Stimulated activated CD8-positive, alpha-beta memory T cell treated with anti-CD3 and anti-CD28 coated beads, Interleukin-7, amount 100 ng/mL, for 1 hour (primary cell): ENCODE measurements around the gene PCYT1B.
"Not testable (repeated sequence)": the region's sequence is repeated elsewhere in the genome, so short reads cannot be mapped to it uniquely, and the experiment has no call there.

ENCODE experiments used
- DNase-seq, 2 donors: peaks; one replicate each; pipeline ENCODE4 v3.0.0-alpha.2; 2020; ENCODE audit warnings: low read depth in 2 of 2

PCYT1B gene

GRCh38 chrX:24646006-24646405, 1.1 kb downstream of the PCYT1B start:
- DNase-seq: no peak

- no peak for DNase-seq
These were observed 4.0 kb downstream of the PCYT1B start for GRCh38 chrX:24643116-24643515.

GRCh38 chrX:24629701-24630100, 17.4 kb downstream of the PCYT1B start:
- DNase-seq: no peak

GRCh38 chrX:24619647-24620046, 27.5 kb downstream of the PCYT1B start:
- no peak for DNase-seq

GRCh38 chrX:24610516-24610915, 36.6 kb downstream of the PCYT1B start:
- no peak for DNase-seq

GRCh38 chrX:24607616-24608015, 39.5 kb downstream of the PCYT1B start:
- DNase-seq: no peak

- DNase-seq: not testable (repeated sequence)
These were observed 41.2 kb downstream of the PCYT1B start for GRCh38 chrX:24605941-24606340.

- no peak for DNase-seq
These were observed 44.0 kb downstream of the PCYT1B start for GRCh38 chrX:24603191-24603590.

- no peak for DNase-seq
These were observed 45.3 kb downstream of the PCYT1B start for GRCh38 chrX:24601858-24602257.

- DNase-seq: no peak
These were observed 52.6 kb downstream of the PCYT1B start for GRCh38 chrX:24594501-24594900.

GRCh38 chrX:24590111-24590510, 57.0 kb downstream of the PCYT1B start:
- DNase-seq: no peak

- no peak for DNase-seq
These were observed 70.1 kb downstream of the PCYT1B start for GRCh38 chrX:24577091-24577490.

GRCh38 chrX:24575496-24575895, 71.7 kb downstream of the PCYT1B start:
- no peak for DNase-seq

- no peak for DNase-seq
These were observed 72.4 kb downstream of the PCYT1B start for GRCh38 chrX:24574743-24575142.

GRCh38 chrX:24567169-24567568, 80.0 kb downstream of the PCYT1B start:
- no peak for DNase-seq

GRCh38 chrX:24566240-24566639, 80.9 kb downstream of the PCYT1B start:
- no peak for DNase-seq

- DNase-seq: no peak
These were observed 83.7 kb downstream of the PCYT1B start for GRCh38 chrX:24563291-24564010.

- no peak for DNase-seq
These were observed 86.0 kb downstream of the PCYT1B start for GRCh38 chrX:24561121-24561520.

- no peak for DNase-seq
These were observed 94.1 kb downstream of the PCYT1B start for GRCh38 chrX:24553011-24553410.

- no peak for DNase-seq
These were observed 97.0 kb downstream of the PCYT1B start for GRCh38 chrX:24550166-24550565.

GRCh38 chrX:24547961-24548360, 99.2 kb downstream of the PCYT1B start:
- DNase-seq: no peak

- DNase-seq: no peak
These were observed 104.4 kb downstream of the PCYT1B start for GRCh38 chrX:24542756-24543155.

- DNase-seq: no peak
These were observed 110.6 kb downstream of the PCYT1B start for GRCh38 chrX:24536551-24536950.

- no peak for DNase-seq
These were observed 118.5 kb downstream of the PCYT1B start for GRCh38 chrX:24528605-24529004.
